BLaER1 (cell line): ENCODE results near the gene TAS2R39.
"Not testable (repeated sequence)": the region's sequence is repeated elsewhere in the genome, so short reads cannot be mapped to it uniquely, and the experiment has no call there.

ENCODE experiments used
- H3K27ac ChIP-seq: shearing (Covaris generic); formaldehyde crosslinking; 2 replicates; pipeline ENCODE4 v1.8.1; 2022
- H3K27me3 ChIP-seq: shearing (Covaris generic); formaldehyde crosslinking; 2 replicates; pipeline ENCODE4 v1.8.1; 2022
- H3K36me3 ChIP-seq: shearing (Covaris generic); formaldehyde crosslinking; 2 replicates; pipeline ENCODE4 v1.8.1; 2022
- H3K4me1 ChIP-seq: shearing (Covaris generic); formaldehyde crosslinking; 2 replicates; pipeline ENCODE4 v1.8.1; 2022
- H3K4me2 ChIP-seq: shearing (Covaris generic); formaldehyde crosslinking; 2 replicates; pipeline ENCODE4 v1.8.1; 2022
- H3K4me3 ChIP-seq: shearing (Covaris generic); formaldehyde crosslinking; 2 replicates; pipeline ENCODE4 v1.8.1; 2022
- H3K9ac ChIP-seq: shearing (Covaris generic); formaldehyde crosslinking; 2 replicates; pipeline ENCODE4 v1.8.1; 2022
- H3K9me3 ChIP-seq: shearing (Covaris generic); formaldehyde crosslinking; 2 replicates; pipeline ENCODE4 v1.8.1; 2022
- H4K20me1 ChIP-seq: shearing (Covaris generic); formaldehyde crosslinking; 2 replicates; pipeline ENCODE4 v1.8.1; 2022
- Cebpa-rat ChIP-seq: shearing (Covaris generic); IDR thresholded peaks from 2 replicates; pipeline ENCODE4 v1.8.1; 2022

Gene TAS2R39

GRCh38 chr7:143181349-143181748 lies 1.9 kb upstream of the TAS2R39 start:
- Histone ChIP-seq H3K9me3 (peaks cover 28% of the 10 kb centered on the region), H3K27ac (no peak overlapping the region), H4K20me1 (no peaks in the 10 kb centered on the region), H3K9ac (no peak overlapping the region), H3K27me3 (no peaks in the 10 kb centered on the region), H3K4me3 (no peak overlapping the region), H3K4me1 (no peaks in the 10 kb centered on the region), H3K4me2 (no peak overlapping the region), H3K36me3 (no peaks in the 10 kb centered on the region)
- TF ChIP-seq Cebpa-rat = no peak

GRCh38 chr7:143185551-143185950 lies 2.3 kb downstream of the TAS2R39 start:
- Histone ChIP-seq H3K9me3 (no peaks in the 10 kb centered on the region), H3K4me1 (no peaks in the 10 kb centered on the region), H3K4me2 (no peak overlapping the region), H3K36me3 (no peaks in the 10 kb centered on the region), H3K4me3 (no peak overlapping the region), H3K27ac (no peak overlapping the region), H3K27me3 (no peaks in the 10 kb centered on the region), H4K20me1 (no peaks in the 10 kb centered on the region), H3K9ac (no peak overlapping the region)
- no peak for TF ChIP-seq Cebpa-rat

GRCh38 chr7:143188994-143189393 lies 5.8 kb downstream of the TAS2R39 start:
- Histone ChIP-seq H3K4me1 (no peaks in the 10 kb centered on the region), H3K27ac (no peak overlapping the region)

GRCh38 chr7:143193880-143194279 lies 10.7 kb downstream of the TAS2R39 start:
- Histone ChIP-seq H3K36me3 (no peaks in the 10 kb centered on the region), H3K27me3 (no peaks in the 10 kb centered on the region), H3K9me3 (no peaks in the 10 kb centered on the region), H3K27ac (no peak overlapping the region), H3K4me1 (no peaks in the 10 kb centered on the region), H3K4me2 (no peak overlapping the region), H3K4me3 (no peak overlapping the region), H3K9ac (no peak overlapping the region), H4K20me1 (no peaks in the 10 kb centered on the region)
- no peak for TF ChIP-seq Cebpa-rat

More at GRCh38 chr7:143188994-143189393, 5.8 kb downstream of the TAS2R39 start:
- Histone ChIP-seq H4K20me1 (no peaks in the 10 kb centered on the region), H3K27me3 (no peaks in the 10 kb centered on the region), H3K9me3 (no peaks in the 10 kb centered on the region), H3K36me3 (no peaks in the 10 kb centered on the region), H3K9ac (no peak overlapping the region), H3K4me3 (no peak overlapping the region), H3K4me2 (no peak overlapping the region)
- no peak for TF ChIP-seq Cebpa-rat

GRCh38 chr7:143199040-143199439 lies 15.8 kb downstream of the TAS2R39 start:
- no peak overlapping the region for H3K9ac ChIP-seq
- no peak overlapping the region for H3K4me3 ChIP-seq
- peaks cover under 1% of the 10 kb centered on the region; the same call in 1 of the 2 replicates for H3K4me1 ChIP-seq
- no peak overlapping the region for H3K27ac ChIP-seq
- no peaks in the 10 kb centered on the region for H3K9me3 ChIP-seq
- TF ChIP-seq Cebpa-rat = no peak
- H4K20me1 ChIP-seq = no peaks in the 10 kb centered on the region
- H3K4me2 ChIP-seq = no peak overlapping the region
- H3K27me3 ChIP-seq = no peaks in the 10 kb centered on the region
- no peaks in the 10 kb centered on the region for H3K36me3 ChIP-seq

- no peaks in the 10 kb centered on the region for H3K9me3 ChIP-seq
- no peak overlapping the region for H3K27ac ChIP-seq
- peaks cover 29% of the 10 kb centered on the region for H3K4me1 ChIP-seq
- TF ChIP-seq Cebpa-rat = no peak
- H4K20me1 ChIP-seq = no peaks in the 10 kb centered on the region
- no peak overlapping the region for H3K4me2 ChIP-seq
- H3K4me3 ChIP-seq = no peak overlapping the region
- no peaks in the 10 kb centered on the region for H3K36me3 ChIP-seq
- H3K27me3 ChIP-seq = no peaks in the 10 kb centered on the region
- H3K9ac ChIP-seq = no peak overlapping the region
Measured at GRCh38 chr7:143202161-143202560, 18.9 kb downstream of the TAS2R39 start.

- H3K9me3 ChIP-seq = no peaks in the 10 kb centered on the region
- no peaks in the 10 kb centered on the region for H4K20me1 ChIP-seq
- no peaks in the 10 kb centered on the region for H3K36me3 ChIP-seq
Measured at GRCh38 chr7:143203386-143203785, 20.2 kb downstream of the TAS2R39 start.

GRCh38 chr7:143205560-143206293 lies 22.5 kb downstream of the TAS2R39 start:
- Histone ChIP-seq H3K27ac (peak overlapping the region; percentile 72), H3K4me1 (peaks cover 45% of the 10 kb centered on the region), H3K4me2 (peak overlapping the region; percentile 90), H3K27me3 (no peaks in the 10 kb centered on the region), H3K36me3 (no peaks in the 10 kb centered on the region), H3K9me3 (0 out of 2 replicates have a peak, but pooled peaks cover 3% of the 10 kb centered on the region), H4K20me1 (no peaks in the 10 kb centered on the region), H3K9ac (peak overlapping the region; percentile 43; the same call in 1 of the 2 replicates), H3K4me3 (peak overlapping the region; percentile 59)
- TF ChIP-seq Cebpa-rat = no peak

More at GRCh38 chr7:143203386-143203785, 20.2 kb downstream of the TAS2R39 start:
- H3K9ac ChIP-seq = no peak overlapping the region
- H3K27ac ChIP-seq = no peak overlapping the region
- no peak overlapping the region for H3K4me3 ChIP-seq
- peaks cover 36% of the 10 kb centered on the region for H3K4me1 ChIP-seq
- no peak overlapping the region for H3K4me2 ChIP-seq
- H3K27me3 ChIP-seq = no peaks in the 10 kb centered on the region
- no peak for TF ChIP-seq Cebpa-rat

GRCh38 chr7:143210541-143210940 lies 27.3 kb downstream of the TAS2R39 start:
- H3K36me3 ChIP-seq = no peaks in the 10 kb centered on the region
- H3K27ac ChIP-seq = no peak overlapping the region
- H3K4me1 ChIP-seq = peaks cover 33% of the 10 kb centered on the region
- TF ChIP-seq Cebpa-rat = no peak
- H4K20me1 ChIP-seq = no peaks in the 10 kb centered on the region
- no peak overlapping the region for H3K4me3 ChIP-seq
- no peak overlapping the region for H3K4me2 ChIP-seq
- no peak overlapping the region for H3K9ac ChIP-seq
- H3K9me3 ChIP-seq = peaks cover 26% of the 10 kb centered on the region
- no peaks in the 10 kb centered on the region for H3K27me3 ChIP-seq

- not testable (repeated sequence) for H3K27me3 ChIP-seq, H4K20me1 ChIP-seq, H3K4me2 ChIP-seq, H3K4me3 ChIP-seq, H3K36me3 ChIP-seq, H3K9ac ChIP-seq, H3K27ac ChIP-seq
- H3K9me3 ChIP-seq = peaks cover 26% of the 10 kb centered on the region
- peaks cover 13% of the 10 kb centered on the region; the same call in 1 of the 2 replicates for H3K4me1 ChIP-seq
Measured at GRCh38 chr7:143213478-143213877, 30.3 kb downstream of the TAS2R39 start.
